NT2/D1 (cell line): ENCODE data around the gene SEPTIN11.

Experiments
- DNase-seq: peaks from one replicate; pipeline ENCODE4 v3.0.0-alpha.2; 2011; ENCODE audit warnings: low read depth, low spot score
- H3K27me3 ChIP-seq: 2 replicates; pipeline ENCODE4 v1.6.0; 2011; ENCODE audit warnings: mild to moderate bottlenecking; ENCODE audit not compliant: insufficient read length, insufficient read depth
- H3K36me3 ChIP-seq: 2 replicates; pipeline ENCODE4 v1.6.1; 2011; ENCODE audit warnings: mild to moderate bottlenecking, low read length, mixed read lengths; ENCODE audit not compliant: insufficient read depth, insufficient read length
- H3K4me1 ChIP-seq: 2 replicates; pipeline ENCODE4 v1.5.1; 2011; ENCODE audit not compliant: insufficient read depth, insufficient read length
- H3K4me3 ChIP-seq: 2 replicates; pipeline ENCODE4 v1.5.1; 2011; ENCODE audit warnings: low read depth; ENCODE audit not compliant: insufficient read length
- H3K9ac ChIP-seq: 2 replicates; pipeline ENCODE4 v1.6.0; 2011; ENCODE audit warnings: low read depth; ENCODE audit not compliant: insufficient read length
- H3K9me3 ChIP-seq: 2 replicates; pipeline ENCODE4 v1.5.1; 2011; ENCODE audit warnings: mild to moderate bottlenecking, low read length; ENCODE audit not compliant: insufficient read depth
- SUZ12 ChIP-seq: IDR thresholded peaks from 2 replicates; pipeline ENCODE4 v1.6.1; 2011; ENCODE audit not compliant: insufficient read length, insufficient read depth; ENCODE audit errors: extremely low read depth
- YY1 ChIP-seq: IDR thresholded peaks from 2 replicates; pipeline ENCODE4 v1.6.1; 2011; ENCODE audit not compliant: insufficient read length, insufficient read depth
- ZNF274 ChIP-seq: IDR thresholded peaks from 2 replicates; pipeline ENCODE4 v1.6.1; 2011; ENCODE audit warnings: mild to moderate bottlenecking, low read depth, low read length

The SEPTIN11 gene

DNA sequence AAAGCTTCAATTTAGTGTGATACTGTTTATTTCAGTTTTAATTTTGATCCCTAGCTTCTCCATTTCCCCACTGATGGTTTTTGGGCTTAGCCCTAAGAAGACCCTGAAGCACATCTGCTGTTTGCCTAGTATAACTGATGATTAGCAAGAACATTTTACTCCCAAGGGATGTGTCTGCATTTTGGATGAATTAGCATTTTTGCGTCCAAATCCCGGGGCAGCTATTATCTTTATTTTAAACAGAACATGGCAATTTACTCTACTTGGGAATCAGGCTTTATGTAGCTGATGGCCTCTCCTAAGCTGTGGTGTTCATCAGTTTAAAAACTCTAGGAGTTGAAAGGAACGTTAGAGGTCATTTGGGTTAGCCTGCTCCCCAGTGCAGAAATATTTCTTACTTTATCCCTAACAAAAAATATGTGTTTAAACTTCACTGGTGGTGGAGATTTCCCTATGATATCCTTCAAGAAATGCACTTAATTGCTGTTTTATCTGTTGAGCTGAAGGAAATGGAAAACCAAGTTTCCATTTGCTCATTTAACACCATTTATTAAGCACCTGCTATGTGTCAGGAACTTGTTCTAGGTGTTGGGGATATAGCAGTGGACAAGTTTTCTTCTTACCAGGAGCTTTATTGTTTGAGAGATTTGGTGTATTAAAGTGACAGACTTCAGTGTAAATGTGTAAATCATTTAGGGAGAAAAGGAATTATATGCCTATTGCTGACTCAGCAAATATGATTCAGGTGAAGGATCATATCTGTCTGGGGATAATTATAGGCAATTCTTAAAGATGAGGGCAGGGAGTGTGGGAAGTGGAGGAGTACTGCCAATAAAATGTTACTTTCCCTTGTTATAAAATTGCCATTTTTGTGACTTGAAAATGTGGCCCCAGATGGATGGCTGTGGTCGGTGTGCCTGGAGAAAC is 3.4 kb downstream of the SEPTIN11 start:
- Histone ChIP-seq H3K4me1 (no peaks in the 10 kb centered on the region), H3K36me3 (peaks cover 33% of the 10 kb centered on the region), H3K9ac (no peak overlapping the region), H3K4me3 (no peak overlapping the region), H3K9me3 (no peaks in the 10 kb centered on the region), H3K27me3 (no peaks in the 10 kb centered on the region)
- TF ChIP-seq SUZ12 (no peak), ZNF274 (no peak), YY1 (no peak)
- DNase-seq, result no peak

DNA sequence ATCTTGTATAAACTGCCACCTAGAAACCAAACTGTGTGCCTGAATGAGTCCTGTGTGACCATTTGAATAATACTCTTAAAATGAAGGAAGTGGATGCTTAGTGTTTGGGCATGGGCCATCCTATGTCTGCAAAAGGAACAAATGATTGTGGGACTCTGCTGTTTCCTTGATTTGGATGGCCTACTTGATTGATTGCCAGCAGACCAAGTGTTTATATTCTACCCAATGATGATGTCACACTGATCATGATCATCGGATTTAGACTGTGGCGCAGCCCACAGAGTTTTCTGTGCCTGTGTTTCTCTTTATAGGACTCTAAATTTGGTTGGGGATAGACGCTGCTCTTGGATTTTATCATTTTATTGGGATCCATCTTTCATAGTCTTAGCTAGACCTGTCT is 4.4 kb downstream of the SEPTIN11 start:
- TF ChIP-seq ZNF274 (no peak), YY1 (no peak), SUZ12 (no peak)
- no peak overlapping the region for H3K9ac ChIP-seq
- H3K4me1 ChIP-seq, result no peaks in the 10 kb centered on the region
- peaks cover 39% of the 10 kb centered on the region for H3K36me3 ChIP-seq
- H3K27me3 ChIP-seq, result no peaks in the 10 kb centered on the region
- DNase-seq, result no peak
- no peaks in the 10 kb centered on the region for H3K9me3 ChIP-seq
- H3K4me3 ChIP-seq, result no peak overlapping the region

DNA sequence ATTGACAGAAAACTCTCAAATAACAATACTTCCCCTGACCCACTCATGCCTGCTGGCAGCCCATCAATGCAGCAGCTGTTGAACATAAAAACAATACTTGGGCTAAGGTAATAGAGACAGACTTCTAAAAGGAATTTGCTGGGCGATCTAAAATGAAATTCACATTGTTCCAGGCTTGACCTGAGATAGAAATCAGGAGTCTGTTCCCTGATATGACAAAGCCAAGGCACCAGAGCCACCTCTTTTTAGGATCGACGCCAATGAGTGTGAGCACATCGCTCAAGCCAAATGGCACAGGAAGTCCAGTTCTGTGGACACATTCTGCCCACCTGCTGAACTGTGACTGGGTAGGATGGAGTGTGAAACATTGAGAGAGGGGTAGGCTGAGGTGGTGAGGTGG is 4.9 kb downstream of the SEPTIN11 start:
- H3K4me1 ChIP-seq, result no peaks in the 10 kb centered on the region
- TF ChIP-seq ZNF274 (no peak), YY1 (no peak), SUZ12 (no peak)
- H3K9ac ChIP-seq, result no peak overlapping the region
- H3K4me3 ChIP-seq, result no peak overlapping the region
- no peaks in the 10 kb centered on the region for H3K9me3 ChIP-seq
- no peak for DNase-seq
- peaks cover 42% of the 10 kb centered on the region for H3K36me3 ChIP-seq
- no peaks in the 10 kb centered on the region for H3K27me3 ChIP-seq

DNA sequence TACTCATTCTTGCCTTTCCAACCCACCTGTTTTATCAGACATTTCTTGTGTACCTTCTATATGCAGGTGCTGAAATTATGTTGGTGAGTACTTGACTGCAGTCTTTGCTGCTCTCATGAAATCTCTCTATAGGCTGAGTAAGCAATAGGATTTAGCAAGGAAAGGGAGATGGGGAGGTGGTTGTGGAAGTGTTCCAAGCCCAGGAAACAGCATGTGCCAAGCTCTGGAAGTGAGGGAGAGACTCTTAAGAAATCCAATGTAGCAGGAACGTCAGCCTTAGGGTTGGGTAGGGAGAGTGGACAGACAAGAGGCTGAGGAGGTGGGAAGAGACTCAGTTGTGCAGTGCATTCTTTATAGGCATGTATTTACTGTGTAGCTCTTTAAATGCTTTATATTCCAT is 5.6 kb downstream of the SEPTIN11 start:
- H3K4me1 ChIP-seq, result no peaks in the 10 kb centered on the region
- TF ChIP-seq SUZ12 (no peak), YY1 (no peak)
- no peak overlapping the region for H3K9ac ChIP-seq
- H3K4me3 ChIP-seq, result no peak overlapping the region
- no peak for DNase-seq
- peaks cover 45% of the 10 kb centered on the region for H3K36me3 ChIP-seq
- H3K9me3 ChIP-seq, result no peaks in the 10 kb centered on the region
- H3K27me3 ChIP-seq, result no peaks in the 10 kb centered on the region

DNA sequence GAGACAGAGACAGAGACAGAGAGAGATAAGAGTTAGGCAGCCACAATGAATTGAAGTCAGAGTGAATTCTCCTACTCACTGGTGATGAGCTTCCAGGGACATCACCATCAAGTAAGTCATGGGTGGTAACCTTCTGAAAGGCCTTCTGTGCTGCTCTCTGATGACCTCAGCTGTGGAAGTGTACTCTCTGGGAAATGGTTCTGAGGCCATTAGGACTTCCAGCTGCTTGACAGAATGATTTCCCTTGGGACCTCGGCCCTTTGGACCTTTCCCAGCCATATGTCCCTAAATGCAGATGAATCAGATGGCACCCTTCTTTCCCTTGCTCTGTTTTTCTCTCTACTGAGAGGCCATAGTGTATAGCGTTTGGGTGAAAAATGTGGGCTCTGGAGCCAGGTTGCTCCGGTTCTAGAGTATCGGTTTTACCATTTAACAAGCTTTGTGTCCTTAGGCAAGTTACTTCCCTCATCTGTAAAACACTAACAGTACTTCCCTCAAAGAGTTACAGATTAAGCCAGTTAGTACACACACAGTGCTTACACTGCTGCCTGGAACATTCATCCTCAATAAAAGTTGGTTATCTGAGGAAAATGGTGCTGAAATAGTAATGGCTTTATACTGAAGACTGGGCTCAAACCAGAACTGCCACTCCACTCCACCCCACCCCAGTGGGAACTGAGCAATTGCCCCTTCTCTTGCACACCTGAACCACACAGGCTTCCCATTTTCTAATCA is 7.6 kb downstream of the SEPTIN11 start:
- TF ChIP-seq YY1 (no peak), ZNF274 (no peak), SUZ12 (no peak)
- Histone ChIP-seq H3K9ac (no peak overlapping the region), H3K4me1 (no peaks in the 10 kb centered on the region), H3K4me3 (no peak overlapping the region), H3K36me3 (peaks cover 57% of the 10 kb centered on the region), H3K27me3 (no peaks in the 10 kb centered on the region), H3K9me3 (no peaks in the 10 kb centered on the region)
- DNase-seq, result no peak

DNA sequence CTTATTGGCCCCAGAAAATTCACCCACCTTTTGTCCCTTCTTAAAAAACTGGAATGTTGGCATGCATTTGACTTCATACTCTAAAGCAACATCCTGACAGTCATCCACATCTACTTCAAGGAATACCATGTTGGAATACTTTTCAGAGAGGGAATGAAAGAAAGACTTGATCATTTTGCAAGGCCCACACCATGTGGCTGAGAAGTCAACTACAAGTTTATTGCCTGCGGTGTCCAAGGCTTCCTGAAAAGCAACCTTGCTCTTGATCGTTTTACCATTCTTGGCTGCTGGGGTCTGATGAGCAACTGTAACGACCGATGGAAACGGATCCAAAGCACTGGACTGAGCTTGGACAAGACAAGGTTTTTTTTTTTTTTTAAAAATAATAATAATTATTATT is 9.3 kb downstream of the SEPTIN11 start:
- Histone ChIP-seq H3K9me3 (no peaks in the 10 kb centered on the region), H3K27me3 (no peaks in the 10 kb centered on the region), H3K36me3 (peaks cover 47% of the 10 kb centered on the region), H3K4me1 (no peaks in the 10 kb centered on the region), H3K4me3 (no peak overlapping the region), H3K9ac (no peak overlapping the region)
- TF ChIP-seq SUZ12, result no peak
- no peak for TF ChIP-seq YY1
- no peak for TF ChIP-seq ZNF274
- DNase-seq, result no peak

DNA sequence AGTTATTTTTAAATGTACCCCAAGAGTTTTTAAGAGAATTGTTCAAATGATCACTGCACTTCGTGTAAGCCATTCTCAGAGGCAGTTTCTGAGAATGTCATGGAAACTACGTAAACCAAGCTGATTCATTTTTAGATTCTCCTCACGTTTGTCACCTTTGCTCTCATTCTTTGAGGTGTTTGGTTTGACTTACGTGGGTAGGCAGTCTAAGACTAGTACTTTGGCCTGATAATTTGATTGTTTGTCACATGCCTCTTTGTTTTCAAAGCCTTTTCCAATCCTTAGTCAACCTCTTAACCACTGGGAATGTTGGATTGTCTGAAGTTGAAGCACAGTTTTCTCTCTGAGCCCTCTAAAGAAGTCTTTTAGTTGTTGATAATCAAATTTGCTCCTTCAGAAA is 10.5 kb downstream of the SEPTIN11 start:
- Histone ChIP-seq H3K36me3 (peaks cover 39% of the 10 kb centered on the region), H3K9me3 (no peaks in the 10 kb centered on the region), H3K4me3 (no peak overlapping the region), H3K4me1 (no peaks in the 10 kb centered on the region), H3K9ac (no peak overlapping the region), H3K27me3 (no peaks in the 10 kb centered on the region)
- no peak for DNase-seq
- TF ChIP-seq ZNF274 (no peak), SUZ12 (no peak), YY1 (no peak)
